Panc1 (cell line): ENCODE data around the gene PTGDR2.

Experiments used
- CTCF ChIP-seq: fragments of 450-650 bp; IDR thresholded peaks from 2 replicates; pipeline ENCODE4 v1.5.1; 2017; ENCODE audit warnings: mild to moderate bottlenecking
- POLR2AphosphoS5 ChIP-seq: IDR thresholded peaks from 2 replicates; pipeline ENCODE4 v1.6.1; 2012; ENCODE audit warnings: mild to moderate bottlenecking, low read depth, low read length, moderate library complexity
- SIN3A ChIP-seq: IDR thresholded peaks from 2 replicates; pipeline ENCODE4 v1.6.1; 2012; ENCODE audit warnings: low read depth, mild to moderate bottlenecking, low read length, moderate library complexity, borderline replicate concordance; ENCODE audit not compliant: insufficient read depth

- TF ChIP-seq SIN3A (no peak), POLR2AphosphoS5 (no peak), CTCF (no peak)
Measured at GRCh38 chr11:60897496-60897895, 41.7 kb upstream of the PTGDR2 start.
